Glutamatergic neuron (in vitro differentiated cells): ENCODE data around the gene KRCC1. TPM values are rescaled to one million over a fixed set of nuclear protein-coding genes. Genes with fewer than 3 reads are reported as not detected.
"Not testable (repeated sequence)": the region's sequence is repeated elsewhere in the genome, so short reads cannot be mapped to it uniquely, and the experiment has no call there.

ENCODE experiments used
- DNase-seq: peaks from one replicate; pipeline ENCODE4 v3.0.0; 2022
- H3K27ac Mint-ChIP-seq: one replicate; pipeline ENCODE4 v1.8.0; 2020; ENCODE audit warnings: mild to moderate bottlenecking, mixed read lengths, inconsistent platforms; ENCODE audit not compliant: unreplicated experiment
- H3K27me3 Mint-ChIP-seq: one replicate; pipeline ENCODE4 v1.8.0; 2020; ENCODE audit warnings: mild to moderate bottlenecking, moderate library complexity, mixed read lengths, inconsistent platforms; ENCODE audit not compliant: unreplicated experiment
- H3K36me3 Mint-ChIP-seq: one replicate; pipeline ENCODE4 v1.8.0; 2020; ENCODE audit warnings: mild to moderate bottlenecking, mixed read lengths, inconsistent platforms; ENCODE audit not compliant: unreplicated experiment
- H3K4me1 Mint-ChIP-seq: one replicate; pipeline ENCODE4 v1.8.0; 2020; ENCODE audit warnings: mild to moderate bottlenecking, low read depth, mixed read lengths, inconsistent platforms; ENCODE audit not compliant: unreplicated experiment
- H3K4me3 Mint-ChIP-seq: one replicate; pipeline ENCODE4 v1.8.0; 2020; ENCODE audit warnings: mild to moderate bottlenecking, mixed read lengths, inconsistent platforms; ENCODE audit not compliant: unreplicated experiment
- H3K9me3 Mint-ChIP-seq: one replicate; pipeline ENCODE4 v1.8.0; 2020; ENCODE audit warnings: mild to moderate bottlenecking, moderate library complexity, mixed read lengths, inconsistent platforms; ENCODE audit not compliant: unreplicated experiment
- CTCF ChIP-seq: fragments of 200-600 bp; sonication (generic); IDR thresholded peaks from one replicate; pipeline ENCODE4 v1.5.0; 2021; ENCODE audit not compliant: partially characterized antibody, unreplicated experiment
- total RNA-seq: library from RNA; stranded (reverse); fragmentation: NEBNext Ultra II Directional; extraction: Animal tissue kit (Norgen Biotek cat#: 25700); gene quantifications from one replicate; pipeline ENCODE4 v1.2.1, GENCODE V29; 2021; ENCODE audit not compliant: unreplicated experiment

KRCC1 gene
- total RNA-seq, 1 donor from 2014 or later = 8.0 TPM

GRCh38 chr2:88024509-88024908 is 31.1 kb downstream of the KRCC1 start:
- TF ChIP-seq CTCF = no peak
- H3K4me1 Mint-ChIP-seq = peaks cover 5% of the 10 kb centered on the region
- H3K9me3 Mint-ChIP-seq = no peaks in the 10 kb centered on the region
- H3K36me3 Mint-ChIP-seq = no peaks in the 10 kb centered on the region
- H3K4me3 Mint-ChIP-seq = no peak overlapping the region
- peaks cover 3% of the 10 kb centered on the region for H3K27me3 Mint-ChIP-seq
- DNase-seq = no peak
- no peak overlapping the region for H3K27ac Mint-ChIP-seq

GRCh38 chr2:88022669-88022921 is 33.0 kb downstream of the KRCC1 start:
- Mint-ChIP-seq H3K4me3 (no peak overlapping the region), H3K36me3 (no peaks in the 10 kb centered on the region), H3K27ac (no peak overlapping the region), H3K9me3 (peaks cover 2% of the 10 kb centered on the region), H3K27me3 (peaks cover 5% of the 10 kb centered on the region), H3K4me1 (peaks cover 8% of the 10 kb centered on the region)
- no peak for DNase-seq
- no peak for TF ChIP-seq CTCF

GRCh38 chr2:88019985-88020384 is 35.6 kb downstream of the KRCC1 start:
- Mint-ChIP-seq H3K27ac (no peak overlapping the region), H3K9me3 (peaks cover 11% of the 10 kb centered on the region), H3K36me3 (no peaks in the 10 kb centered on the region), H3K27me3 (peaks cover 15% of the 10 kb centered on the region), H3K4me1 (peaks cover 3% of the 10 kb centered on the region), H3K4me3 (no peak overlapping the region)
- no peak for DNase-seq
- no peak for TF ChIP-seq CTCF

GRCh38 chr2:88018909-88019308 is 36.7 kb downstream of the KRCC1 start:
- DNase-seq = no peak
- H3K27ac Mint-ChIP-seq = no peak overlapping the region
- peaks cover 15% of the 10 kb centered on the region for H3K27me3 Mint-ChIP-seq

DNA sequence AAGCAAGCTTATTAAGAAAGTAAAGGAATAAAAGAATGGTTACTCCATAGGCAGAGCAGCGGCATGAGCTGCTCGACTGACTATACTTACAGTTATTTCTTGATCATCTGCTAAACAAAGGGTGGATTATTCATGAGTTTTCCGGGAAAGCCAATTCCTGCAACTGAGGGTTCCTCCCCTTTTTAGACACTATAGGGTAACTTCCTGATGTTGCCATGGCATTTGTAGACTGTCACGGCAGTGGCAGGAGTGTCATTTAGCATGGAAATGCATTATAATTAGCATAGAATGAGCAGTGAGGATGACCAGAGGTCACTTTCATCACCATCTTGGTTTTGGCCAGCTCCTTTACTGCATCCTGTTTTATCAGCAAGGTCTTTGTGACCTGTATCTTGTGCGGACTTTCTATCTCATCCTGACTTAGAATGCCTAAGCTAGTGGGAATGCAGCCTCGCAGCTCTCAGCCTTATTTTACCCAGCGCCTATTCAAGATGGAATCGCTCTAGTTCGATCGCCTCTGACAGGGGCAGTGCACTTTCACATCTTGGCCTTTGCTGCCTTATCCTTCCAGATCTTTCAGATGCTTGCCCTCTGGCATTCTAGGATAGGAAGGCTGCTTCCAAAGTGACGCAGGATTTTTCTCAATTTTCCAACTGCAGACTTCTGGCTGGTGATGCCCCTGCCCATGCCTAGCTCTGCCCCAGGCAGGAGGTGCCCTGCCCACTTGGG is 37.3 kb downstream of the KRCC1 start:
- DNase-seq, H3K4me3 Mint-ChIP-seq, H3K36me3 Mint-ChIP-seq, H3K4me1 Mint-ChIP-seq, H3K27ac Mint-ChIP-seq: not testable (repeated sequence)
- Mint-ChIP-seq H3K27me3 (peaks cover 15% of the 10 kb centered on the region), H3K9me3 (peaks cover 11% of the 10 kb centered on the region)

More at GRCh38 chr2:88018909-88019308, 36.7 kb downstream of the KRCC1 start:
- Mint-ChIP-seq H3K4me3 (no peak overlapping the region), H3K9me3 (peaks cover 11% of the 10 kb centered on the region), H3K36me3 (no peaks in the 10 kb centered on the region), H3K4me1 (peaks cover 3% of the 10 kb centered on the region)
- no peak for TF ChIP-seq CTCF

GRCh38 chr2:88017780-88018038 is 37.9 kb downstream of the KRCC1 start:
- H3K4me1 Mint-ChIP-seq, DNase-seq, H3K36me3 Mint-ChIP-seq: not testable (repeated sequence)
- peak overlapping the region; percentile 95 for H3K4me3 Mint-ChIP-seq
- peaks cover 14% of the 10 kb centered on the region for H3K27me3 Mint-ChIP-seq
- H3K9me3 Mint-ChIP-seq = peaks cover 11% of the 10 kb centered on the region
- H3K27ac Mint-ChIP-seq = peak overlapping the region; percentile 98
